H1 (cell line): ENCODE results near the gene LDLRAD3. TPM values are rescaled to one million over a fixed set of nuclear protein-coding genes. Genes with fewer than 3 reads are reported as not detected.

ENCODE experiments used
- CTCF ChIA-PET: fragments of 300-600 bp; sonication (Branson Sonifier 250); formaldehyde crosslinking; loops from one replicate; lab custom pipeline; 2021; ENCODE audit not compliant: partially characterized antibody; lab: Charles Lee
- POLR2A ChIA-PET: fragments of 300-600 bp; sonication (Branson Sonifier 250); formaldehyde crosslinking; loops from one replicate; lab custom pipeline; 2021; ENCODE audit warnings: inconsistent platforms; ENCODE audit not compliant: partially characterized antibody; lab: Charles Lee
- DNase-seq, 2 experiments: peaks; one replicate each; pipeline versions ENCODE4 v3.0.0 to v3.0.0-alpha.2; 2010 to 2022; ENCODE audit warnings: low spot score in 2 of 2, low read depth in 1 of 2, mixed read lengths in 1 of 2
- FAIRE-seq: peaks from 2 replicates; lab custom pipeline; 2011; peaks lifted over from hg19 to GRCh38; lab: Jason Lieb, UNC
- H2AFZ ChIP-seq: 2 replicates; pipeline ENCODE4 v1.8.1; 2012; ENCODE audit warnings: low read length, inconsistent platforms
- H2AK5ac ChIP-seq: 2 replicates; pipeline ENCODE4 v1.6.1; 2013; ENCODE audit warnings: low read depth, low read length
- H2BK120ac ChIP-seq: replicated peaks from 2 replicates; pipeline ENCODE3; 2013; ENCODE audit warnings: low read depth, low read length, inconsistent platforms
- H2BK12ac ChIP-seq: 2 replicates; pipeline ENCODE4 v1.6.1; 2013; ENCODE audit warnings: low read depth, low read length
- H2BK15ac ChIP-seq: 2 replicates; pipeline ENCODE4 v1.6.1; 2013; ENCODE audit warnings: low read length
- H2BK20ac ChIP-seq: 2 replicates; pipeline ENCODE4 v1.6.1; 2013; ENCODE audit warnings: low read length
- H2BK5ac ChIP-seq: 2 replicates; pipeline ENCODE4 v1.6.1; 2013; ENCODE audit warnings: low read depth, low read length
- H3K14ac ChIP-seq: 2 replicates; pipeline ENCODE4 v1.6.1; 2013; ENCODE audit warnings: inconsistent platforms; ENCODE audit not compliant: insufficient read length
- H3K18ac ChIP-seq: 2 replicates; pipeline ENCODE4 v1.6.1; 2013; ENCODE audit warnings: low read length; ENCODE audit errors: extremely low read depth
- H3K23ac ChIP-seq: 2 replicates; pipeline ENCODE4 v1.6.1; 2013; ENCODE audit warnings: inconsistent platforms; ENCODE audit not compliant: insufficient read length
- H3K23me2 ChIP-seq: 2 replicates; pipeline ENCODE4 v1.6.1; 2013; ENCODE audit warnings: low read depth, low read length
- H3K27ac ChIP-seq: 2 replicates; pipeline ENCODE4 v1.6.1; 2011; ENCODE audit warnings: low read depth, low read length, inconsistent platforms
- H3K27me3 ChIP-seq, 4 experiments: replicated peaks in 1 of 4; 1 replicate in 1 of 4; 2 replicates in 3 of 4; pipeline versions ENCODE4 v1.6.1 to v1.8.1; 2011 to 2013; ENCODE audit warnings: low read length in 3 of 4, mild to moderate bottlenecking in 3 of 4, inconsistent platforms in 2 of 4, mixed read lengths in 2 of 4, moderate library complexity in 1 of 4; ENCODE audit not compliant: control insufficient read depth in 3 of 4, insufficient read depth in 3 of 4; ENCODE audit errors: extremely low read depth in 1 of 4
- H3K36me3 ChIP-seq, 4 experiments: 2 replicates each; pipeline versions ENCODE4 v1.6.1 to v1.8.1; 2011 to 2013; ENCODE audit warnings: mild to moderate bottlenecking in 4 of 4, low read length in 3 of 4, moderate library complexity in 2 of 4, control low read depth in 1 of 4, inconsistent platforms in 1 of 4; ENCODE audit not compliant: insufficient read depth in 4 of 4, control insufficient read depth in 2 of 4
- H3K4ac ChIP-seq: replicated peaks from 2 replicates; pipeline ENCODE3; 2013; ENCODE audit warnings: low read length, low read depth, mixed read lengths, inconsistent platforms; ENCODE audit not compliant: insufficient read length
- H3K4me1 ChIP-seq, 4 experiments: replicated peaks in 1 of 4; 1 replicate in 1 of 4; 2 replicates in 3 of 4; pipeline versions ENCODE4 v1.6.1 to v1.8.1; 2011 to 2013; ENCODE audit warnings: low read length in 3 of 4, inconsistent platforms in 2 of 4, mixed read lengths in 1 of 4; ENCODE audit not compliant: insufficient read depth in 4 of 4, control insufficient read depth in 3 of 4
- H3K4me2 ChIP-seq, 2 experiments: 2 replicates each; pipeline versions ENCODE4 v1.6.1 to v1.8.1; 2011 to 2013; ENCODE audit warnings: low read depth in 2 of 2, low read length in 2 of 2, control low read depth in 1 of 2, inconsistent platforms in 1 of 2, mild to moderate bottlenecking in 1 of 2; ENCODE audit not compliant: insufficient read depth in 1 of 2
- H3K4me3 ChIP-seq, 4 experiments: fragments of 200-600, 300-600 bp in 1 of 4; sonication (generic), shearing (Covaris generic), sonication (Bioruptor Twin) in 1 of 4; 2 replicates each; pipeline versions ENCODE4 v1.5.1 to v1.8.1; 2011 to 2016; ENCODE audit warnings: low read length in 4 of 4, low read depth in 3 of 4, control low read depth in 2 of 4, inconsistent platforms in 2 of 4, mild to moderate bottlenecking in 2 of 4, mixed read lengths in 1 of 4, moderate library complexity in 1 of 4; ENCODE audit not compliant: insufficient read depth in 2 of 4; ENCODE audit errors: extremely low read depth in 1 of 4
- H3K56ac ChIP-seq: replicated peaks from 2 replicates; pipeline ENCODE3; 2013; ENCODE audit warnings: low read depth, mild to moderate bottlenecking, mixed read lengths, low read length, inconsistent platforms; ENCODE audit not compliant: insufficient read length
- H3K79me1 ChIP-seq: 2 replicates; pipeline ENCODE4 v1.6.1; 2013; ENCODE audit warnings: low read depth, low read length, control low read depth
- H3K79me2 ChIP-seq, 2 experiments: 2 replicates each; pipeline versions ENCODE4 v1.6.1 to v1.8.1; 2012 to 2013; ENCODE audit warnings: low read length in 2 of 2, mild to moderate bottlenecking in 2 of 2, inconsistent platforms in 1 of 2; ENCODE audit not compliant: insufficient read depth in 2 of 2, control insufficient read depth in 1 of 2
- H3K9ac ChIP-seq, 4 experiments: replicated peaks in 1 of 4; 1 replicate in 1 of 4; 2 replicates in 3 of 4; pipeline versions ENCODE4 v1.6.1 to v1.8.1; 2011 to 2013; ENCODE audit warnings: low read depth in 3 of 4, low read length in 3 of 4, control low read depth in 2 of 4, mild to moderate bottlenecking in 2 of 4, moderate library complexity in 2 of 4, inconsistent platforms in 1 of 4; ENCODE audit errors: extremely low read depth in 1 of 4
- H3K9me3 ChIP-seq, 2 experiments: 2 replicates each; pipeline versions ENCODE4 v1.6.1 to v1.8.1; 2012 to 2013; ENCODE audit warnings: mild to moderate bottlenecking in 2 of 2, moderate library complexity in 2 of 2, control low read depth in 1 of 2, inconsistent platforms in 1 of 2, low read depth in 1 of 2, low read length in 1 of 2, mixed read lengths in 1 of 2; ENCODE audit not compliant: insufficient read depth in 2 of 2
- H4K20me1 ChIP-seq, 2 experiments: replicated peaks in 1 of 2; 2 replicates each; pipeline versions ENCODE3 to v1.8.1; 2011 to 2013; ENCODE audit warnings: inconsistent platforms in 2 of 2, low read length in 2 of 2, mild to moderate bottlenecking in 1 of 2; ENCODE audit not compliant: insufficient read depth in 2 of 2, control insufficient read depth in 1 of 2
- H4K5ac ChIP-seq: 2 replicates; pipeline ENCODE4 v1.6.1; 2013; ENCODE audit warnings: low read length, low read depth, mixed read lengths, inconsistent platforms; ENCODE audit not compliant: insufficient read length
- H4K8ac ChIP-seq: 2 replicates; pipeline ENCODE4 v1.8.0; 2013; ENCODE audit warnings: mild to moderate bottlenecking, moderate library complexity, low read length, inconsistent platforms; ENCODE audit not compliant: insufficient read depth; ENCODE audit errors: extremely low read depth
- H4K91ac ChIP-seq: replicated peaks from 2 replicates; pipeline ENCODE3; 2013; ENCODE audit warnings: low read length, mixed read lengths, inconsistent platforms; ENCODE audit not compliant: insufficient read length
- CTBP2 ChIP-seq: IDR thresholded peaks from 2 replicates; pipeline ENCODE4 v1.7.0; 2011; ENCODE audit warnings: borderline replicate concordance, mild to moderate bottlenecking, moderate library complexity, mixed read lengths, low read length; ENCODE audit not compliant: insufficient read depth, insufficient read length
- KDM1A ChIP-seq: fragments of 200-600, 300-600 bp; sonication (generic); IDR thresholded peaks from 2 replicates; pipeline ENCODE4 v1.7.1; 2016; ENCODE audit warnings: mild to moderate bottlenecking, low read length, borderline replicate concordance
- MAFK ChIP-seq: IDR thresholded peaks from 2 replicates; pipeline ENCODE4 v1.6.1; 2012; ENCODE audit warnings: low read depth, mild to moderate bottlenecking, improper control_type of control experiment, low read length
- RFX5 ChIP-seq: IDR thresholded peaks from 2 replicates; pipeline ENCODE4 v1.6.1; 2011; ENCODE audit warnings: low read depth, low read length, improper control_type of control experiment, borderline replicate concordance
- WGBS, 2 experiments: shearing (Covaris generic) in 1 of 2; methylation state at CpG; one replicate each; pipeline versions ENCODE4 v1.1.6 to v1.1.7; 2013 to 2015; ENCODE audit warnings: low lambda C conversion rate in 2 of 2, mixed read lengths in 2 of 2, inconsistent platforms in 1 of 2, low coverage in 1 of 2, missing lambda C conversion rate in 1 of 2; ENCODE audit not compliant: insufficient replicate concordance in 2 of 2, insufficient coverage in 1 of 2, insufficient read length in 1 of 2; ENCODE audit errors: extremely low coverage in 1 of 2, missing lambda C conversion rate in 1 of 2; 5-methylcytosine and 5-hydroxymethylcytosine counted together
- polyA plus RNA-seq, 7 experiments: library from polyadenylated mRNA; depleted of rRNA in 3 of 7; stranded (reverse) in 5 of 7; unstranded in 2 of 7; fragments of >200 nt in 5 of 7; fragments of 200-250 nt in 2 of 7; gene quantifications; 1 replicate in 5 of 7; 2 replicates in 1 of 7; 4 replicates in 1 of 7; pipeline versions ENCODE4 v1.2.1 to v1.2.3, GENCODE V29; 2011 to 2013; ENCODE audit warnings: missing spikeins in 2 of 7, mixed read lengths in 2 of 7
- total RNA-seq: library from RNA; stranded (reverse); fragmentation: NEBNext Ultra II Directional; extraction: Animal tissue kit (Norgen Biotek cat#: 25700); gene quantifications from 2 replicates; pipeline ENCODE4 v1.2.1, GENCODE V29; 2021

LDLRAD3 gene
- total and polyA plus RNA-seq, 2 of the 8 experiments (the other 6 are each of a cell fraction or from before 2014, with no cell fraction given) = 18.6 to 22.8 TPM

DNA sequence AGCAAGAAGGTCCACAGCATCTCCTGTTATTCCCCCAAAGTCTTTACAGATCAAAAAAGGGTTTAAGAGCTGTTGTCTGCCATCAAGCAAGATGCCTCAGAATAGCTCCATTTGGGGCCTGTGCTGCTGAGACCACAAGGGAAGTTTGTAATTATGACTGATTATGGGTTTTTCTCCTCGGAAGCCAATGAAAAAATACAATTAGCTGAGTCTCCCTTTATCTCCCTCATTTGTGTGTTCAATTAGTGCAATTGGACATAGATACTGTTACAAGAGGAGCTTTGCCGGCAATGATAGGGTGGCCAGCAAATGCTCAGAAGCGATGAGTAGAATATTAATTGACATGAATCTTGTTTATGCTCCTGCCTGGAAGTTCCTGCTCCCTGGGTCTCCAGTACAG lies 261.7 kb downstream of the LDLRAD3 start:
- H3K79me2 ChIP-seq = no peaks in the 10 kb centered on the region
- H3K23me2 ChIP-seq = no peaks in the 10 kb centered on the region
- no peak overlapping the region for H3K4ac ChIP-seq
- no peak overlapping the region for H2BK5ac ChIP-seq
- H2BK20ac ChIP-seq = no peak overlapping the region
- no peak overlapping the region for H4K5ac ChIP-seq
- no peak overlapping the region for H4K8ac ChIP-seq
- no peak overlapping the region for H2AK5ac ChIP-seq
- H4K91ac ChIP-seq = no peak overlapping the region
- no peak for TF ChIP-seq MAFK
- no peak for TF ChIP-seq RFX5
- no peak for TF ChIP-seq CTBP2
- no peak for TF ChIP-seq KDM1A
- H3K9ac ChIP-seq = no peak overlapping the region
- no peak overlapping the region for H2AFZ ChIP-seq
- no peaks in the 10 kb centered on the region for H3K4me1 ChIP-seq
- no peak overlapping the region for H3K23ac ChIP-seq
- H3K27ac ChIP-seq = no peak overlapping the region
- WGBS, 2 experiments = 90% methylated on average over 3 of the region's 3 CpGs; no CpG with 5 or more reads in 1 of the 2 experiments
- H3K4me2 ChIP-seq = no peak overlapping the region
- no peak overlapping the region for H2BK12ac ChIP-seq
- no peak overlapping the region for H3K4me3 ChIP-seq
- H3K14ac ChIP-seq = no peak overlapping the region
- no peaks in the 10 kb centered on the region for H3K36me3 ChIP-seq
- H3K56ac ChIP-seq = no peak overlapping the region
- H3K9me3 ChIP-seq = no peaks in the 10 kb centered on the region
- DNase-seq (no peak), FAIRE-seq (no peak)
- no peak overlapping the region for H2BK120ac ChIP-seq
- POLR2A ChIA-PET = interaction anchor here (1.4 kb wide), 1 partner anchor 12 kb away, joined by 3 read pairs; no protein-coding TSS in a partner anchor
- CTCF ChIA-PET = interaction anchor here (0.9 to 1.8 kb wide), 5 partner anchors 9 to 275 kb away, joined by 3 to 4 read pairs (median 3); no protein-coding TSS in a partner anchor
- no peaks in the 10 kb centered on the region for H3K27me3 ChIP-seq
- H3K79me1 ChIP-seq = no peaks in the 10 kb centered on the region
- H3K18ac ChIP-seq = no peak overlapping the region
- H2BK15ac ChIP-seq = no peak overlapping the region
- no peaks in the 10 kb centered on the region for H4K20me1 ChIP-seq
